Measurements from ENCODE around the gene TOMT. TPM values are rescaled to one million over a fixed set of nuclear protein-coding genes. Genes with fewer than 3 reads are reported as not detected.

TOMT gene
- total and polyA plus RNA-seq, 2 of the 4 experiments (the other 2 are of a cell fraction): not detected

DNA sequence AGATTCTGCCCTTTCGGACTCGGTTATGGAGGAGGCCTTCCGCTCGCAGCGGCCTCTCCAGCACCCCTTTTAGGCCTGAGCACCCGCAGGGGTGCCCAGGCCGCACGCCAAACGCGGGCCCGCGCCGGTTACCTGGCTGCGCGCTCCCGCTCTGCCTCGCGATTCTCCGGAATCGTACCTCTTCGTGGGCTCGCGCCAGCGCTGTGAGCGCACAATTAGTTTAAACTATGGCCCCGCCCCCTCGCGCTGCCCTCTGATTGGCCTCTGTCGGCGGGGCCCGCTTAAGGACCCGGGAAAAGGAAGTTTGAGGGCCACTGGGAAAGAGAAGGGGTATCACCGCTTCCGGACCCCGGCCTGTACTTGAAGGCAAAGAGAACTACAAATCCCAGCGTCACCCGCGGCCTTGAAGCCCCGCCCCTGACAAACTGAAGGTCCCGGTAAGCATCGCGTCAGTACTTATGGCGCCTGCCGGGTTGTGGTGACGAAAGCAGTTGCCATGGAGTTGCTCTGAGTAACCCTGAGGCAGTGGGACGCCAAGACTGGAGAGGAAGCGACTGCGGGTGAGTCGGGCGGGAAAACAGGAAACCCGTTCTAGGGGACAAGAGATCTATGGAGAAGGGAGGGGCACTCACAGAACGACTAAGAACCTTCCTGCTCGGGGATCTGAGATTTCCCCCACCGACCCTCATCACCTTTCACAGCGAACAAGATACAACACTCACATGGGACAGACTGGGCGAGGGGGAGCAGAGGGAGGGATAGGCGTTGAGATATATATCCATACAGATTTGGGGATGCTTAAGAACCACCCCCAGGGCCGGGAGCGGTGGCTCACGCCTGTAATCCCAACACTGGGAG, 25.2 kb upstream of the TOMT start, which contains the start of the genes LRRC51 and NUMA1:
TSS of gene LRRC51 (plus strand) at position 525 of the 858 bp plus-strand sequence. CDS start 8,234 bp downstream, outside the sequence.
TSS of gene NUMA1 (minus strand) at position 217 of the 858 bp plus-strand sequence. CDS start 44,599 bp downstream, outside the sequence.
- H3K23ac ChIP-seq (ENCODE audit: low read depth, low read length): peak within 1 kb of the TSS; percentile 82
- H3K9me1 ChIP-seq (ENCODE audit: insufficient read depth, low read length): no peaks in the 10 kb centered on the region
- peak within 1 kb of the TSS; percentile 87 for H2AK9ac ChIP-seq (replicated peaks; ENCODE audit: low read depth, low read length, poor library complexity)
- peak within 1 kb of the TSS; percentile 94 for H2AFZ ChIP-seq (replicated peaks; ENCODE audit: low read length, poor library complexity)
- in situ Hi-C loops (cut with MboI; ENCODE audit: low sequenced_read_pairs): no loop called here
- peak; percentile 96 for TF ChIP-seq RFX5 (IDR thresholded peaks at IDR 0.05; ENCODE audit: low read depth, low read length)
- 0 out of 2 replicates have a peak, but pooled peaks have one; percentile 5 for TF ChIP-seq SMC3 (IDR thresholded peaks at IDR 0.05; ENCODE audit: low read depth, low read length)
- TF ChIP-seq, protein P1, sequence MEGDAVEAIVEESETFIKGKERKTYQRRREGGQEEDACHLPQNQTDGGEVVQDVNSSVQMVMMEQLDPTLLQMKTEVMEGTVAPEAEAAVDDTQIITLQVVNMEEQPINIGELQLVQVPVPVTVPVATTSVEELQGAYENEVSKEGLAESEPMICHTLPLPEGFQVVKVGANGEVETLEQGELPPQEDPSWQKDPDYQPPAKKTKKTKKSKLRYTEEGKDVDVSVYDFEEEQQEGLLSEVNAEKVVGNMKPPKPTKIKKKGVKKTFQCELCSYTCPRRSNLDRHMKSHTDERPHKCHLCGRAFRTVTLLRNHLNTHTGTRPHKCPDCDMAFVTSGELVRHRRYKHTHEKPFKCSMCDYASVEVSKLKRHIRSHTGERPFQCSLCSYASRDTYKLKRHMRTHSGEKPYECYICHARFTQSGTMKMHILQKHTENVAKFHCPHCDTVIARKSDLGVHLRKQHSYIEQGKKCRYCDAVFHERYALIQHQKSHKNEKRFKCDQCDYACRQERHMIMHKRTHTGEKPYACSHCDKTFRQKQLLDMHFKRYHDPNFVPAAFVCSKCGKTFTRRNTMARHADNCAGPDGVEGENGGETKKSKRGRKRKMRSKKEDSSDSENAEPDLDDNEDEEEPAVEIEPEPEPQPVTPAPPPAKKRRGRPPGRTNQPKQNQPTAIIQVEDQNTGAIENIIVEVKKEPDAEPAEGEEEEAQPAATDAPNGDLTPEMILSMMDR (conservative IDR thresholded peaks at IDR 0.05; ENCODE audit: low read depth, low read length): no peak
- TF ChIP-seq MAFK (IDR thresholded peaks at IDR 0.05; ENCODE audit: low read depth, low read length): no peak
- peak; percentile 23; the same call in 1 of the 2 replicates for TF ChIP-seq FOS (IDR thresholded peaks at IDR 0.05; ENCODE audit: low read depth, low read length)
- 0 out of 2 replicates have a peak, but pooled peaks have one; percentile 9 for TF ChIP-seq BHLHE40 (IDR thresholded peaks at IDR 0.05; ENCODE audit: low read depth, low read length)
- peak; percentile 65; the same call in 1 of the 2 replicates for TF ChIP-seq MAZ (IDR thresholded peaks at IDR 0.05; ENCODE audit: borderline replicate concordance, low read depth, low read length)
- TF ChIP-seq, protein P2, sequence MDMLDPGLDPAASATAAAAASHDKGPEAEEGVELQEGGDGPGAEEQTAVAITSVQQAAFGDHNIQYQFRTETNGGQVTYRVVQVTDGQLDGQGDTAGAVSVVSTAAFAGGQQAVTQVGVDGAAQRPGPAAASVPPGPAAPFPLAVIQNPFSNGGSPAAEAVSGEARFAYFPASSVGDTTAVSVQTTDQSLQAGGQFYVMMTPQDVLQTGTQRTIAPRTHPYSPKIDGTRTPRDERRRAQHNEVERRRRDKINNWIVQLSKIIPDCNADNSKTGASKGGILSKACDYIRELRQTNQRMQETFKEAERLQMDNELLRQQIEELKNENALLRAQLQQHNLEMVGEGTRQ (IDR thresholded peaks at IDR 0.05; ENCODE audit: low read depth, low read length): peak; percentile 43
- peak; percentile 88 for TF ChIP-seq MXI1 (IDR thresholded peaks at IDR 0.05; ENCODE audit: borderline replicate concordance, low read depth, low read length)
- TF ChIP-seq POLR2A (IDR thresholded peaks at IDR 0.05; ENCODE audit: low read depth, low read length): peak; percentile 65
- TF ChIP-seq CEBPB (IDR thresholded peaks at IDR 0.05; ENCODE audit: low read depth, low read length): peak; percentile 48; the same call in 1 of the 2 replicates
- POLR2A ChIA-PET (ENCODE audit: unreplicated experiment): no interaction called here
- H2BK5ac ChIP-seq (ENCODE audit: low read depth, low read length, poor library complexity, severe bottlenecking): peak within 1 kb of the TSS; percentile 61
- H2BK15ac ChIP-seq (ENCODE audit: low read depth, low read length): peak within 1 kb of the TSS; percentile 85; the same call in 1 of the 3 replicates
- H3K4me2 ChIP-seq (ENCODE audit: low read depth, low read length): peak within 1 kb of the TSS; percentile 89
- peak; percentile 95 for ATAC-seq (ENCODE audit: low read depth)
- peak; percentile 100 for DNase-seq
- peak within 1 kb of the TSS; percentile 57 for H3K4me3 ChIP-seq (ENCODE audit: insufficient read depth, low read depth, low read length)
- H2BK120ac ChIP-seq (ENCODE audit: low read depth, low read length): peak within 1 kb of the TSS; percentile 81
- H3K27ac ChIP-seq (ENCODE audit: insufficient read depth, low read length): peak within 1 kb of the TSS; percentile 74
- CTCF ChIA-PET: no interaction called here
- peak within 1 kb of the TSS; percentile 89 to 96 for H4K8ac ChIP-seq (ENCODE audit: low read depth in 2 of 2, low read length in 2 of 2)
- BruUV-seq (replicated peaks): no TSS peak
- dilution Hi-C loops (cut with HindIII; ENCODE audit: low sequenced_read_pairs, unreplicated experiment): no loop called here
- peak within 1 kb of the TSS; percentile 39 for H3K18ac ChIP-seq (ENCODE audit: low read depth, low read length)
- peaks cover 16 to 37% of the 10 kb centered on the region in 2 experiments; a peak in 3 of 4 replicates for H3K79me1 ChIP-seq (ENCODE audit: low read depth in 1 of 2, low read length in 2 of 2)
- H3K36me3 ChIP-seq (ENCODE audit: control insufficient read depth, insufficient read depth, low read length): peaks cover under 1% of the 10 kb centered on the region; the same call in 1 of the 2 replicates
- WGBS, 2 experiments (ENCODE audit: extremely low coverage in 2 of 2, insufficient read length in 1 of 2): 1% methylated on average over 33 of the region's 60 CpGs; no CpG with 5 or more reads in 1 of the 2 experiments
- peak within 1 kb of the TSS; percentile 92 for H4K91ac ChIP-seq (ENCODE audit: insufficient read depth, low read depth, low read length)
- H3K4ac ChIP-seq (ENCODE audit: low read depth, low read length): peak within 1 kb of the TSS; percentile 94
- peak within 1 kb of the TSS; percentile 60 for H4K5ac ChIP-seq (ENCODE audit: low read depth, low read length)
- H2AK5ac ChIP-seq (ENCODE audit: low read depth, low read length): peak within 1 kb of the TSS; percentile 83
- H3K9ac ChIP-seq (ENCODE audit: low read depth, low read length): peak within 1 kb of the TSS; percentile 74
- peaks cover 2% of the 10 kb centered on the region; the same call in 1 of the 2 replicates for H3K4me1 ChIP-seq (ENCODE audit: control insufficient read depth, insufficient read depth, low read length)
- no peaks in the 10 kb centered on the region for H4K20me1 ChIP-seq (ENCODE audit: insufficient read depth, low read length)
- no peaks in the 10 kb centered on the region for H3K9me3 ChIP-seq (ENCODE audit: control insufficient read depth, insufficient read depth, low read length)
- no peak within 1 kb of the TSS for H2BK20ac ChIP-seq (ENCODE audit: low read depth, low read length)
- intact Hi-C loops (cut with micrococcal nuclease): loop anchor here (1.0 to 2.0 kb wide), 3 partner anchors 39 to 64 kb away; no protein-coding TSS in a partner anchor
- H3K27me3 ChIP-seq (ENCODE audit: control insufficient read depth, insufficient read depth, low read length): no peaks in the 10 kb centered on the region
- H3K56ac ChIP-seq (ENCODE audit: extremely low read depth, insufficient read depth, low read length): peak within 1 kb of the TSS; percentile 78
- H3K14ac ChIP-seq (replicated peaks; ENCODE audit: low read depth, low read length): peak within 1 kb of the TSS; percentile 86

Data from IMR-90 (cell line).